Stimulated activated CD8-positive, alpha-beta memory T cell treated with anti-CD3 and anti-CD28 coated beads, Interleukin-2, amount 100 ng/mL, for 48 hours (primary cell): ENCODE measurements around the gene GPR15.

ENCODE experiments used
- DNase-seq, 2 donors: peaks; one replicate each; pipeline ENCODE4 v3.0.0-alpha.2; 2020; ENCODE audit warnings: low read depth in 2 of 2

The GPR15 gene

GRCh38 chr3:98531622-98532274, at the start of gene GPR15:
Gene GPR15, plus strand, starts transcription at chr3:98531978. Its CDS starts 56 bp downstream, at chr3:98532034.
- no peak for DNase-seq

GRCh38 chr3:98482717-98483482, 48.9 kb upstream of the GPR15 start:
- DNase-seq: no peak

GRCh38 chr3:98483626-98484025, 48.2 kb upstream of the GPR15 start:
- DNase-seq: no peak

- DNase-seq: no peak
Measured at GRCh38 chr3:98497381-98497780, 34.4 kb upstream of the GPR15 start, which contains the start of gene OR5K2. Gene OR5K2, plus strand, starts transcription at chr3:98497681. Its CDS starts 0 bp downstream, at chr3:98497681.

GRCh38 chr3:98500019-98500418, 31.8 kb upstream of the GPR15 start:
- no peak for DNase-seq

- no peak for DNase-seq
Measured at GRCh38 chr3:98501270-98501669, 30.5 kb upstream of the GPR15 start.

GRCh38 chr3:98501863-98502576, 29.8 kb upstream of the GPR15 start:
- DNase-seq: no peak

- DNase-seq: no peak
Measured at GRCh38 chr3:98504539-98504938, 27.2 kb upstream of the GPR15 start.

- no peak for DNase-seq
Measured at GRCh38 chr3:98508582-98508981, 23.2 kb upstream of the GPR15 start.

- DNase-seq: no peak
Measured at GRCh38 chr3:98512576-98512975, 19.2 kb upstream of the GPR15 start.

GRCh38 chr3:98513091-98513511, 18.7 kb upstream of the GPR15 start:
- no peak for DNase-seq

- no peak for DNase-seq
Measured at GRCh38 chr3:98513736-98514135, 18.0 kb upstream of the GPR15 start.

GRCh38 chr3:98514948-98515347, 16.8 kb upstream of the GPR15 start:
- DNase-seq: no peak

GRCh38 chr3:98518816-98519215, 13.0 kb upstream of the GPR15 start:
- DNase-seq: no peak

GRCh38 chr3:98519351-98519750, 12.4 kb upstream of the GPR15 start:
- DNase-seq: no peak

GRCh38 chr3:98521897-98522543, 9.8 kb upstream of the GPR15 start:
- peak; percentile 23 to 33 for DNase-seq

GRCh38 chr3:98522544-98523281, 9.1 kb upstream of the GPR15 start, which contains the start of gene CLDND1:
Gene CLDND1, minus strand, starts transcription at chr3:98522902. Its CDS starts 1,478 bp downstream, at chr3:98521424.
- peak; percentile 92 for DNase-seq

GRCh38 chr3:98525494-98525893, 6.3 kb upstream of the GPR15 start:
- no peak for DNase-seq

GRCh38 chr3:98528474-98529346, 3.1 kb upstream of the GPR15 start:
- no peak for DNase-seq

GRCh38 chr3:98529856-98530459, 1.8 kb upstream of the GPR15 start:
- no peak for DNase-seq
